GM19328 (cell line): ENCODE data around the gene RHOBTB3.
A peak's percentile ranks its signal among the peaks of the same experiment; 100 is the strongest.

ENCODE experiments used
- ATAC-seq: cut with Tn5 transposase; IDR thresholded peaks from one replicate; pipeline ENCODE4 v1.9.1; 2021; ENCODE audit warnings: mild to moderate bottlenecking, moderate library complexity; ENCODE audit not compliant: unreplicated experiment

The RHOBTB3 gene

GRCh38 chr5:95762652-95763041 is 31.5 kb downstream of the RHOBTB3 start:
- ATAC-seq = no peak

GRCh38 chr5:95763941-95764340 is 32.8 kb downstream of the RHOBTB3 start:
- no peak for ATAC-seq

GRCh38 chr5:95768731-95769130 is 37.6 kb downstream of the RHOBTB3 start:
- ATAC-seq = no peak

GRCh38 chr5:95770830-95771708 is 39.9 kb downstream of the RHOBTB3 start:
- no peak for ATAC-seq

GRCh38 chr5:95771892-95772291 is 40.8 kb downstream of the RHOBTB3 start:
- ATAC-seq = no peak

- ATAC-seq = no peak
Observed at GRCh38 chr5:95773335-95774059, 42.4 kb downstream of the RHOBTB3 start.

- no peak for ATAC-seq
Observed at GRCh38 chr5:95777441-95777840, 46.3 kb downstream of the RHOBTB3 start.

- ATAC-seq = no peak
Observed at GRCh38 chr5:95778713-95779436, 47.7 kb downstream of the RHOBTB3 start.

GRCh38 chr5:95779611-95780010 is 48.5 kb downstream of the RHOBTB3 start:
- no peak for ATAC-seq

- ATAC-seq = no peak
Observed at GRCh38 chr5:95780597-95780996, 49.5 kb downstream of the RHOBTB3 start.

- peak; percentile 89 for ATAC-seq
Observed at GRCh38 chr5:95781101-95781583, 50.0 kb downstream of the RHOBTB3 start.

GRCh38 chr5:95782181-95782580 is 51.0 kb downstream of the RHOBTB3 start:
- ATAC-seq = no peak

GRCh38 chr5:95783661-95784060 is 52.5 kb downstream of the RHOBTB3 start:
- no peak for ATAC-seq

- no peak for ATAC-seq
Observed at GRCh38 chr5:95784514-95785302, 53.6 kb downstream of the RHOBTB3 start.

- no peak for ATAC-seq
Observed at GRCh38 chr5:95786821-95787418, 55.8 kb downstream of the RHOBTB3 start.

GRCh38 chr5:95788493-95788892 is 57.4 kb downstream of the RHOBTB3 start:
- ATAC-seq = no peak

- no peak for ATAC-seq
Observed at GRCh38 chr5:95791751-95792150, 60.6 kb downstream of the RHOBTB3 start.

- no peak for ATAC-seq
Observed at GRCh38 chr5:95794070-95794516, 63.0 kb downstream of the RHOBTB3 start.

GRCh38 chr5:95797301-95797700 is 66.2 kb downstream of the RHOBTB3 start:
- ATAC-seq = no peak

GRCh38 chr5:95798048-95798447 is 66.9 kb downstream of the RHOBTB3 start:
- no peak for ATAC-seq
